PC-3 (cell line): ENCODE results near the gene TGIF1. TPM values are rescaled to one million over a fixed set of nuclear protein-coding genes. Genes with fewer than 3 reads are reported as not detected.

Experiments used
- ATAC-seq: fragments of 200-7000 bp; cut with Tn5 transposase; 2 replicates; pipeline ENCODE4 v1.9.1; 2020; ENCODE audit warnings: mild to moderate bottlenecking, moderate library complexity
- BruUV-seq: library from RNA; stranded (reverse); fragments of 400-500 nt; replicated peaks from 2 replicates; lab custom pipeline; 2021; lab: Mats Ljungman, UMichigan
- CTCF ChIA-PET: fragments of 300-600 bp; sonication (Branson Sonifier 250); formaldehyde crosslinking; loops from one replicate; lab custom pipeline; 2022; ENCODE audit warnings: antibody characterized with exemption; lab: Charles Lee
- POLR2A ChIA-PET: fragments of 300-600 bp; sonication (Branson Sonifier 250); formaldehyde crosslinking; loops from one replicate; lab custom pipeline; 2022; ENCODE audit warnings: antibody characterized with exemption; ENCODE audit not compliant: unreplicated experiment; lab: Charles Lee
- DNase-seq: peaks from one replicate; pipeline ENCODE4 v3.0.0-alpha.2; 2015
- H2AFZ ChIP-seq: fragments of 300-600 bp; sonication (generic); 2 replicates; pipeline ENCODE4 v1.6.0; 2016; ENCODE audit warnings: antibody characterized with exemption, low read length
- H3F3A ChIP-seq: fragments of 300-600 bp; sonication (generic); one replicate; pipeline ENCODE4 v1.6.0; 2017; ENCODE audit warnings: antibody characterized with exemption, low read length, control low read depth, mild to moderate bottlenecking; ENCODE audit not compliant: unreplicated experiment
- H3K27ac ChIP-seq: fragments of 300-600 bp; sonication (generic); 2 replicates; pipeline ENCODE4 v1.5.1; 2016; ENCODE audit warnings: mild to moderate bottlenecking, low read length
- H3K27me3 ChIP-seq: fragments of 300-600 bp; sonication (generic); 2 replicates; pipeline ENCODE4 v1.6.1; 2016; ENCODE audit warnings: low read length, mixed read lengths
- H3K36me3 ChIP-seq: fragments of 300-600 bp; sonication (generic); 2 replicates; pipeline ENCODE4 v1.6.1; 2016; ENCODE audit warnings: low read depth, mixed run types, low read length, mixed read lengths
- H3K4me1 ChIP-seq: fragments of 300-600 bp; sonication (generic); 2 replicates; pipeline ENCODE4 v1.5.1; 2016; ENCODE audit warnings: low read length; ENCODE audit not compliant: insufficient read depth
- H3K4me2 ChIP-seq: fragments of 300-600 bp; sonication (generic); 2 replicates; pipeline ENCODE4 v1.6.0; 2016; ENCODE audit warnings: low read length
- H3K4me3 ChIP-seq: fragments of 300-600 bp; sonication (generic); 2 replicates; pipeline ENCODE4 v1.5.1; 2016; ENCODE audit warnings: mild to moderate bottlenecking, low read length, mixed read lengths
- H3K79me2 ChIP-seq: fragments of 300-600 bp; sonication (generic); 2 replicates; pipeline ENCODE4 v1.6.1; 2017; ENCODE audit warnings: low read length, mixed read lengths
- H3K9ac ChIP-seq: fragments of 300-600 bp; sonication (generic); 2 replicates; pipeline ENCODE4 v1.6.0; 2016; ENCODE audit warnings: mild to moderate bottlenecking, low read length
- H3K9me2 ChIP-seq: fragments of 300-600 bp; sonication (generic); replicated peaks from 2 replicates; pipeline ENCODE4 v1.6.1; 2016; ENCODE audit warnings: mixed run types, low read length, mixed read lengths
- H3K9me3 ChIP-seq: fragments of 300-600 bp; sonication (generic); 2 replicates; pipeline ENCODE4 v1.6.1; 2016; ENCODE audit warnings: low read length, mixed read lengths
- H4K20me1 ChIP-seq: fragments of 300-600 bp; sonication (generic); 2 replicates; pipeline ENCODE4 v1.6.1; 2016; ENCODE audit warnings: low read length, mixed read lengths
- CTCF ChIP-seq: fragments of 300-600 bp; sonication (generic); conservative IDR thresholded peaks from 2 replicates; pipeline ENCODE4 v1.5.1; 2017; ENCODE audit warnings: antibody characterized with exemption, low read depth, mild to moderate bottlenecking, low read length
- EZH2 ChIP-seq: fragments of 300-600 bp; sonication (generic); IDR thresholded peaks from one replicate; pipeline ENCODE4 v1.6.1; 2017; ENCODE audit warnings: antibody characterized with exemption, mild to moderate bottlenecking, low read length; ENCODE audit not compliant: unreplicated experiment
- EZH2phosphoT487 ChIP-seq: fragments of 300-600 bp; sonication (generic); IDR thresholded peaks from 2 replicates; pipeline ENCODE4 v1.6.1; 2018; ENCODE audit warnings: mild to moderate bottlenecking, antibody characterized with exemption, low read length, borderline replicate concordance
- intact Hi-C: fragments of 100-400 bp; cut with micrococcal nuclease; formaldehyde crosslinking; loops from 2 replicates; pipeline ENCODE4 v1.9.0; 2023
- total RNA-seq: library from RNA; depleted of rRNA; stranded (reverse); fragments of >200 nt; gene quantifications from 2 replicates; pipeline ENCODE4 v1.2.3, GENCODE V29; 2014

TGIF1 gene
- total RNA-seq, 1 experiment from 2014 or later: 114 TPM

- Histone ChIP-seq H3K9me2 (no peaks in the 10 kb centered on the region), H4K20me1 (no peaks in the 10 kb centered on the region), H3F3A (no peaks in the 10 kb centered on the region), H2AFZ (peak overlapping the region; percentile 20; the same call in 1 of the 2 replicates), H3K9ac (no peak overlapping the region), H3K36me3 (no peaks in the 10 kb centered on the region), H3K27ac (no peak overlapping the region), H3K9me3 (no peaks in the 10 kb centered on the region), H3K4me3 (no peak overlapping the region), H3K4me2 (no peak overlapping the region), H3K79me2 (no peaks in the 10 kb centered on the region), H3K27me3 (no peaks in the 10 kb centered on the region), H3K4me1 (peaks cover 4% of the 10 kb centered on the region)
- ATAC-seq (peak; percentile 99), DNase-seq (peak; percentile 62)
- TF ChIP-seq EZH2 (no peak), CTCF (peak; percentile 67), EZH2phosphoT487 (no peak)
- BruUV-seq: no TSS peak
- intact Hi-C loops: loop anchor here (1.0 kb wide), 1 partner anchor 225 kb away; no protein-coding TSS in a partner anchor
- ChIA-PET POLR2A (no interaction called here), CTCF (interaction anchor here (0.5 to 0.6 kb wide), 2 partner anchors 159 to 218 kb away, joined by 3 to 9 read pairs; no protein-coding TSS in a partner anchor)
These were observed 8.7 kb upstream of the TGIF1 start for GRCh38 chr18:3441290-3441689.

- Histone ChIP-seq H3K27ac (no peak overlapping the region), H3K9me2 (no peaks in the 10 kb centered on the region), H4K20me1 (no peaks in the 10 kb centered on the region), H3F3A (no peaks in the 10 kb centered on the region), H3K36me3 (no peaks in the 10 kb centered on the region), H3K4me3 (no peak overlapping the region), H3K4me1 (peaks cover 19% of the 10 kb centered on the region), H3K27me3 (no peaks in the 10 kb centered on the region), H3K9ac (no peak overlapping the region), H3K4me2 (no peak overlapping the region), H2AFZ (no peak overlapping the region), H3K79me2 (no peaks in the 10 kb centered on the region), H3K9me3 (no peaks in the 10 kb centered on the region)
- no TSS peak for BruUV-seq
- DNase-seq (no peak), ATAC-seq (no peak)
- POLR2A ChIA-PET: no interaction called here
- no peak for TF ChIP-seq CTCF
- no peak for TF ChIP-seq EZH2
- no peak for TF ChIP-seq EZH2phosphoT487
- intact Hi-C loops: no loop called here
- CTCF ChIA-PET: no interaction called here
These were observed 7.1 kb upstream of the TGIF1 start for GRCh38 chr18:3442919-3443318.

GRCh38 chr18:3444296-3444695 lies 5.7 kb upstream of the TGIF1 start:
- H3F3A ChIP-seq: no peaks in the 10 kb centered on the region
- H3K27me3 ChIP-seq: no peaks in the 10 kb centered on the region
- ATAC-seq: no peak
- H3K4me3 ChIP-seq: no peak overlapping the region
- no peaks in the 10 kb centered on the region for H4K20me1 ChIP-seq
- no peak for TF ChIP-seq EZH2phosphoT487
- no peak for TF ChIP-seq EZH2
- TF ChIP-seq CTCF: no peak
- no peak overlapping the region for H3K9ac ChIP-seq
- intact Hi-C loops: no loop called here
- no peaks in the 10 kb centered on the region for H3K9me2 ChIP-seq
- DNase-seq: no peak
- no peak overlapping the region for H2AFZ ChIP-seq
- H3K4me2 ChIP-seq: no peak overlapping the region
- no peaks in the 10 kb centered on the region for H3K9me3 ChIP-seq
- ChIA-PET CTCF (no interaction called here), POLR2A (interaction anchor here (0.7 kb wide), 1 partner anchor 9 kb away, joined by 3 read pairs; no protein-coding TSS in a partner anchor)
- no peak overlapping the region for H3K27ac ChIP-seq
- H3K36me3 ChIP-seq: no peaks in the 10 kb centered on the region
- peaks cover 19% of the 10 kb centered on the region for H3K4me1 ChIP-seq
- H3K79me2 ChIP-seq: peaks cover 7% of the 10 kb centered on the region; the same call in 1 of the 2 replicates
- no TSS peak for BruUV-seq
